ENCODE data around the gene PTRHD1. TPM values are rescaled to one million over a fixed set of nuclear protein-coding genes. Genes with fewer than 3 reads are reported as not detected.

Gene PTRHD1
- total and polyA plus RNA-seq, 2 of the 8 experiments (the other 6 are each of a cell fraction or from before 2014, with no cell fraction given), result 46.2 to 91.9 TPM

- WGBS, 2 experiments (ENCODE audit: extremely low coverage in 1 of 2, insufficient coverage in 1 of 2, insufficient read length in 1 of 2, insufficient replicate concordance in 2 of 2, low coverage in 1 of 2, low lambda C conversion rate in 2 of 2, missing lambda C conversion rate in 1 of 2), result 86% methylated on average over 2 of the region's 2 CpGs; no CpG with 5 or more reads in 1 of the 2 experiments
- no peak overlapping the region for H2BK15ac ChIP-seq (ENCODE audit: low read length)
- no peak overlapping the region for H3K18ac ChIP-seq (ENCODE audit: extremely low read depth, low read length)
- H3K4me1 ChIP-seq (replicated peaks in 1 of 4; ENCODE audit: control insufficient read depth in 3 of 4, insufficient read depth in 4 of 4, low read length in 3 of 4), result peaks cover 0 to 5% (median 0%) of the 10 kb centered on the region in 4 experiments; a peak in 2 of 7 replicates
- H4K91ac ChIP-seq (replicated peaks; ENCODE audit: insufficient read length, low read length), result no peak overlapping the region
- no peak overlapping the region for H4K8ac ChIP-seq (ENCODE audit: extremely low read depth, insufficient read depth, low read length)
- FAIRE-seq, result no peak
- peak in 1 of 2 experiments; percentile 16 for DNase-seq (ENCODE audit: low read depth in 1 of 2, low spot score in 2 of 2)
- H3K23me2 ChIP-seq (ENCODE audit: low read depth, low read length), result no peaks in the 10 kb centered on the region
- TF ChIP-seq GABPA (IDR thresholded peaks at IDR 0.05; ENCODE audit: borderline replicate concordance, insufficient read depth, low read length), result no peak
- TF ChIP-seq ATF2 (IDR thresholded peaks at IDR 0.05; ENCODE audit: low read length), result no peak
- TF ChIP-seq TEAD4 (IDR thresholded peaks at IDR 0.05; ENCODE audit: low read depth, low read length), result 0 out of 2 replicates have a peak, but pooled peaks have one; percentile 21
- TF ChIP-seq, protein P1, sequence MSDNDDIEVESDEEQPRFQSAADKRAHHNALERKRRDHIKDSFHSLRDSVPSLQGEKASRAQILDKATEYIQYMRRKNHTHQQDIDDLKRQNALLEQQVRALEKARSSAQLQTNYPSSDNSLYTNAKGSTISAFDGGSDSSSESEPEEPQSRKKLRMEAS (IDR thresholded peaks at IDR 0.05), result no peak
- TF ChIP-seq KDM5A (IDR thresholded peaks at IDR 0.05; ENCODE audit: low read length), result no peak
- TF ChIP-seq, protein P2, sequence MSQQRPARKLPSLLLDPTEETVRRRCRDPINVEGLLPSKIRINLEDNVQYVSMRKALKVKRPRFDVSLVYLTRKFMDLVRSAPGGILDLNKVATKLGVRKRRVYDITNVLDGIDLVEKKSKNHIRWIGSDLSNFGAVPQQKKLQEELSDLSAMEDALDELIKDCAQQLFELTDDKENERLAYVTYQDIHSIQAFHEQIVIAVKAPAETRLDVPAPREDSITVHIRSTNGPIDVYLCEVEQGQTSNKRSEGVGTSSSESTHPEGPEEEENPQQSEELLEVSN (IDR thresholded peaks at IDR 0.05), result no peak
- no peak for TF ChIP-seq RBBP5 (IDR thresholded peaks at IDR 0.05; ENCODE audit: borderline replicate concordance, low read depth, low read length)
- TF ChIP-seq ASH2L (IDR thresholded peaks at IDR 0.05; ENCODE audit: low read length), result no peak
- TF ChIP-seq SP1 (IDR thresholded peaks at IDR 0.05; ENCODE audit: low read depth, low read length), result no peak
- no peak overlapping the region for H3K4me2 ChIP-seq (ENCODE audit: insufficient read depth in 1 of 2, low read depth in 2 of 2, low read length in 2 of 2)
- no peak overlapping the region for H2AK5ac ChIP-seq (ENCODE audit: low read depth, low read length)
- H2BK5ac ChIP-seq (ENCODE audit: low read depth, low read length), result no peak overlapping the region
- no peak overlapping the region for H3K4ac ChIP-seq (replicated peaks; ENCODE audit: insufficient read length, low read depth, low read length)
- no peaks in the 10 kb centered on the region for H3K79me2 ChIP-seq (ENCODE audit: control insufficient read depth in 1 of 2, insufficient read depth in 2 of 2, low read length in 2 of 2)
- H3K27me3 ChIP-seq (replicated peaks in 1 of 4; ENCODE audit: control insufficient read depth in 3 of 4, extremely low read depth in 1 of 4, insufficient read depth in 3 of 4, low read length in 3 of 4), result no peaks in the 10 kb centered on the region
- H3K14ac ChIP-seq (ENCODE audit: insufficient read length), result no peak overlapping the region
- no peaks in the 10 kb centered on the region for H3K36me3 ChIP-seq (ENCODE audit: control insufficient read depth in 2 of 4, insufficient read depth in 4 of 4, low read length in 3 of 4)
- no peak overlapping the region for H2BK120ac ChIP-seq (replicated peaks; ENCODE audit: low read depth, low read length)
- H3K4me3 ChIP-seq (ENCODE audit: extremely low read depth in 1 of 4, insufficient read depth in 2 of 4, low read depth in 3 of 4, low read length in 4 of 4), result no peak overlapping the region
- peak overlapping the region; percentile 95; the same call in 1 of the 2 replicates for H2AFZ ChIP-seq (ENCODE audit: low read length)
- H4K20me1 ChIP-seq (replicated peaks in 1 of 2; ENCODE audit: control insufficient read depth in 1 of 2, insufficient read depth in 2 of 2, low read length in 2 of 2), result no peaks in the 10 kb centered on the region
- H3K9ac ChIP-seq (replicated peaks in 1 of 4; ENCODE audit: extremely low read depth in 1 of 4, low read depth in 3 of 4, low read length in 3 of 4), result no peak overlapping the region
- POLR2A ChIA-PET (ENCODE audit: partially characterized antibody), result interaction anchor here (0.6 to 1.9 kb wide), 2 partner anchors 14 to 20 kb away, joined by 3 to 7 read pairs; partner anchors contain the start of genes CENPO and PTRHD1
- H3K79me1 ChIP-seq (ENCODE audit: low read depth, low read length), result no peaks in the 10 kb centered on the region
- no peak overlapping the region for H2BK12ac ChIP-seq (ENCODE audit: low read depth, low read length)
- H3K23ac ChIP-seq (ENCODE audit: insufficient read length), result no peak overlapping the region
- H3K9me3 ChIP-seq (ENCODE audit: insufficient read depth in 2 of 2, low read depth in 1 of 2, low read length in 1 of 2), result peaks cover 0 to 2% of the 10 kb centered on the region in 2 experiments; a peak in 1 of 4 replicates
- H3K27ac ChIP-seq (ENCODE audit: low read depth, low read length), result no peak overlapping the region
- no peak overlapping the region for H2BK20ac ChIP-seq (ENCODE audit: low read length)
- no peak overlapping the region for H4K5ac ChIP-seq (ENCODE audit: insufficient read length, low read depth, low read length)
- CTCF ChIA-PET (ENCODE audit: partially characterized antibody), result interaction anchor here (0.7 to 5.0 kb wide), 4 partner anchors 12 to 166 kb away, joined by 3 to 37 read pairs (median 8); partner anchors contain the start of genes CENPO and PTRHD1
- H3K56ac ChIP-seq (replicated peaks; ENCODE audit: insufficient read length, low read depth, low read length), result no peak overlapping the region
Measured at GRCh38 chr2:24779116-24779515, 14.1 kb downstream of the PTRHD1 start.
